Astrocyte of the cerebellum (primary cell): ENCODE measurements around the gene BDKRB1.

Experiments used
- DNase-seq: peaks from one replicate; pipeline ENCODE4 v3.0.0-alpha.2; 2011; ENCODE audit warnings: low read depth
- H3K4me3 ChIP-seq: 2 replicates; pipeline ENCODE4 v1.5.1; 2011; ENCODE audit warnings: mild to moderate bottlenecking, low read depth, low read length, moderate library complexity
- CTCF ChIP-seq: IDR thresholded peaks from 2 replicates; pipeline ENCODE4 v1.5.1; 2012; ENCODE audit warnings: low read length, low read depth, moderate library complexity, mild to moderate bottlenecking; ENCODE audit errors: missing control alignments
- in situ Hi-C: cut with HindIII; loops from 2 replicates; pipeline ENCODE4 v1.10.0; 2017; ENCODE audit warnings: low sequenced_read_pairs

The BDKRB1 gene

GRCh38 chr14:96304956-96305355 lies 48.9 kb downstream of the BDKRB1 start:
- H3K4me3 ChIP-seq: no peak overlapping the region
- peak; percentile 17 for TF ChIP-seq CTCF
- in situ Hi-C loops: no loop called here
- no peak for DNase-seq

GRCh38 chr14:96307434-96307833 lies 51.4 kb downstream of the BDKRB1 start:
- no peak overlapping the region for H3K4me3 ChIP-seq
- in situ Hi-C loops: no loop called here
- no peak for DNase-seq
- peak; percentile 4 for TF ChIP-seq CTCF

GRCh38 chr14:96309133-96309895 lies 53.3 kb downstream of the BDKRB1 start:
- in situ Hi-C loops: no loop called here
- TF ChIP-seq CTCF: no peak
- H3K4me3 ChIP-seq: no peak overlapping the region
- DNase-seq: no peak

GRCh38 chr14:96309896-96310330 lies 53.9 kb downstream of the BDKRB1 start:
- no peak for DNase-seq
- in situ Hi-C loops: no loop called here
- no peak overlapping the region for H3K4me3 ChIP-seq
- TF ChIP-seq CTCF: no peak

GRCh38 chr14:96310906-96311305 lies 54.9 kb downstream of the BDKRB1 start:
- no peak for TF ChIP-seq CTCF
- DNase-seq: no peak
- in situ Hi-C loops: no loop called here
- H3K4me3 ChIP-seq: no peak overlapping the region
